NCI-H2227 (cell line): ENCODE measurements around the gene RSPO4.
"Not testable (repeated sequence)": the region's sequence is repeated elsewhere in the genome, so short reads cannot be mapped to it uniquely, and the experiment has no call there.

Experiments
- DNase-seq: peaks from one replicate; lab custom pipeline; 2025; ENCODE audit not compliant: unreplicated experiment; lab: John Stamatoyannopoulos, UW

Gene RSPO4

GRCh38 chr20:1005452-1006027, 3.4 kb upstream of the RSPO4 start:
- peak; percentile 64 for DNase-seq

- DNase-seq: no peak
These were observed 2.0 kb upstream of the RSPO4 start for GRCh38 chr20:1003920-1004697.

- DNase-seq: no peak
These were observed 811 bp upstream of the RSPO4 start for GRCh38 chr20:1002682-1003561.

- no peak for DNase-seq
These were observed 995 bp downstream of the RSPO4 start for GRCh38 chr20:1001116-1001515.

- no peak for DNase-seq
These were observed 3.8 kb downstream of the RSPO4 start for GRCh38 chr20:998231-998830.

- DNase-seq: no peak
These were observed 4.6 kb downstream of the RSPO4 start for GRCh38 chr20:997486-997885.

DNA sequence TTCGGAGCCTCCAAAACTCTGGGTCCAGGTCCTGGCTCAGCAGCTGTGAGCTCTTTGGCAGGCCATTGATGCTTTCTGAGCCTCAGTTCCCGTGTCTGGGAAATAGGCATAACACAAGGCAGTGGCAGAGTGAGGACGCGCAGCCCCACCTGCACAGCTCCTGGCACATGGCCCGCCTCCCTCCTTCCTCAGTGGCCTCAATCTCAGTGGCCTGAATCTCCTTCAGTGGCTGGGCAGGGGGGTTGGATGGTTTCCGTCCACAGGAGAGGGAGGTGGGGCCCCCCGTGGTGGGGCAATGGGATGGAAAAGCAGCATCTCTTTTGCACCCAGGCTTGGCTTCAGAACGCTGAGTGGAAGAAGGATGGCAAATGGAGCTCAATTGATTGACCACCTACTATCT, 5.1 kb downstream of the RSPO4 start:
- no peak for DNase-seq

DNA sequence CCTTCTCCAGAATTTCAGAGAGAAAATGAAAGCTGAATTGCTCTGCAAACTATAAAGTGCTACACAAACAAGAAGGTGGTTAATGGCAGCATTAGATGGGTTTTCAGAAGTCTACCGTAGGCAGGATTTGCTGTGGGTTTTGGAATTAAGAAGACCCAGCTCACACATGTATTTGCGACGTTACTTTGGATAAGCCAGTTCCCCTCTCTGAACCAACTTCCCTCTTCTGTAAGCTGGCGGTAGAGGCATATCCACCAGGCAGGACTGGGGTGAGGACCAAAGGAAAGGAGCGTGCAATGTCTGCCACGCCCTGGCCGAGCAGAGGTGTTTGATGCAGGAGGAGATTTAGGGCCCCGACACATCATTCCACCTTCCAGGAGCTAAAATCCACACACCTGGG, 6.9 kb downstream of the RSPO4 start:
- DNase-seq: no peak

DNA sequence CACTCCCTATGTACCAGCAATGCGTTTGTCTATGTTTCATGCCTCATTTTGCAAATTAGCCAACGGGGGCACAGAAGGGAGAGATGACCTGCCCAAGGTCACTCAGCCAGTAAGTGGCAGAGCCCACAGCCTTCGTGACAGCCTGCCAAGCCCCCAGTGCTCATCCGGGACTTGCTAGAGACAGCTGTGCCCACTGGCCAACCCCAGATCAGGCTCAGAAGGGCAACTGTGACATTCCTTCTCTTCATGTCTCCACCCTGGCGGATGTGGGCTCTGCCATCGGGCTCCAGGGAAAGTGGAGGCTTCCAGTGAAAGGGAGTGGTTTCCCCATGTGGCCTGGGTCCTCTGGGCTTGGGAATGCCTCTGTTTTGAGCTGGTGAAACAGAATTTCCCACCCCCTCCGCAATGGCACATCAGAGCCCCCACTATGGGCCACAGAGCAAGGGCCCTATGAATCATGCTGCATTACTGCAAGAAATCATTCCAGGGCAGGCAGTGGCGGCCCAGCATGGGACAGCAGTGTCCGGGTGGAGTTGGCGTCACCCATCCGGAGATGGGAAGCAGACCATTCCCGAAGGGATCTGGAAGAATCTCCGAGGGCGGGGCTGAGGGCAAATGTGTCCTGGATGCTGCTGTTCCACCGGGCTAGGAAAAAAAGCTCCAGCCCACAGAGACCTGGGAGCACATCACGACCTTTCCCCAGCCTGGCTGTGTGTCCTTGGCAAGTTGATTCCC, 9.1 kb downstream of the RSPO4 start:
- DNase-seq: no peak

GRCh38 chr20:991850-992249, 10.3 kb downstream of the RSPO4 start:
- DNase-seq: no peak

DNA sequence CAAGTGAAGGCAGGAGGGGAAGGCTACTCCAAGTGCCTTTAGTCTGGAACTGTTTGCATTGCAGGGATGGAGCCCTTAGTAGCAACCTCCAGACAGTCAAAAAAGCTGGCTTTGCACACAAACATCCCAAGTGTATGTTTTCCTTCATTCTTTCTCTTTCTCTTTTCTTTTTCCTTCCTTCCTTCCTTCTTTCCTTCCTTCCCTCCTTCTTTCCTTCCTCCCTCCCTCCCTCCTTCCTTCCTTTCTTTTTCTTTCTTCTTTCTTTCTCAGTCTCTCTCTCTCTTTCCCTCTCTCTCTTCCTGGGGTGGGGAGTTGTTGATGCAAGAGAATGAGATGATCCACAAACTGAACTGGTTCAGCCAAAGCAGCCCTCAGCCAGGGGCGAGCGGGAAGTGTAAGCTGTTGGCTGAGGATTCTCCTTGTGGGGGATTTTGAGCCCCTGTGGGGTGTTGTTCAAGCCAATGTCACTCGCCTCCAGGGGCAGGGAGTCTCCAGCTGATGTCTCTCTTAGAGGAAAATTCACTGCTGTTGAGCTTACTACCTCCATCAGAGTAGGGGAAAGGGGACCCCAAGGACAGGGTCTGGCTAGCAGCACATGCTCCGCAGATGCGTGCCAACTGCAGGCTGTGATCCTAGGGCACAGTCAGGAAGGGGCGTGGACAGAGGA, 11.7 kb downstream of the RSPO4 start:
- DNase-seq: no peak

DNA sequence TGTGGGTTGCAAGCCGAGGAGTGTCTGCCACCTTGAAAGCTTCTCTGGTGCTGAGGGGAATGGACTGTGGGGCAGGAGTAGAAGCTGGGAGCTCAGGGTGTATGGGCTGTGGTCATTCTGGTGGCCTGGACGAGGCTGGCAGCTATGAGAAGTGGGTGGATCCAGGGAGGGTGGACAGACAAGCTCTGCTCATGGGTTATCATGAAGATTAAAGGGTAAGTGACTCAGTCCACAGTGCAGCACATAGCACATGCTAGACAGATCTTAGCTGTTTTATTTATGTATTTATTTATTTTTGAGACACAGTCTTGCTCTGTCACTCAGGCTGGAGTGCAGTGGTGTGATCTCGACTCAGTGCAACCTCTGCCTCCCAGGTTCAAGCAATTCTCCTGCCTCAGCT, 13.8 kb downstream of the RSPO4 start:
- DNase-seq: no peak

DNA sequence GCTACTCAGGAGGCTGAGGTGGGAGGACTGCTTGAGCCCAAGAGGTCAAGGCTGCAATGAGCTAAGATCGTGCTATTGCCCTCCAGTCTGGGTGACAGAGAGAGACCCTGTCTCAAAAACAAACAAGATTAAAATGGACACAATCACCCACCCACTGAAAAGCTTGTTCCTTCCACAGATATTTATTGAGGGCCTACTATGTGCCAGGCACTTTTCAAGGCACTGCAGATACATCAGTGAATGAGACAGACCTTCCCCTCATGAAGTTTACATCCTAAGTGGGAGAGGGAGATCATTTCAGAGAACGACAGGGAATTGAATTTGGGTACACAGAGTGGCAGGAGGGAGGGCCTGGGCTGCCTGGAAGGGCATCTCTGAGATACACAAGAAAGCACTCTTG, 14.4 kb downstream of the RSPO4 start:
- no peak for DNase-seq

GRCh38 chr20:986733-987355, 15.3 kb downstream of the RSPO4 start:
- DNase-seq: no peak

GRCh38 chr20:984994-985393, 17.1 kb downstream of the RSPO4 start:
- not testable (repeated sequence) for DNase-seq

DNA sequence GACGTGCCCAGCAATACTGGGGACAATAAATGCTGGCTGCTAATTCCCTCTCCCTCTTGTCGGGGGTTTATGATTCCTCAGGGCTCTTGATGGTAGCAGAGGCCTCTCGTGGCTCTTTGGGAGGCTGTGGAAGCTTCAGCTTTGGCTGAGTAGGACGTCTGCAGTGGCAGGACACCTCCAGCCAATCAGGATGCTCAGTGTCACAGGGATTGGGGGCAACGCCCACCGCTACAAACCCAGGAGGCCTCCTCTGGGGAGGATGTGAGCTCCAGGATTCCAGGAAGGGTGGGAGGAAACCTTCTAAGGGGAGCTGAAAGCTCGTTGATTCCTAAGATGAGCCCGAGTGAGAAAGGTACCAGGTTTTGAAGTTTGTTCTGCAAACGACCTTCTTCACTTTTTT, 19.4 kb downstream of the RSPO4 start:
- DNase-seq: no peak

- no peak for DNase-seq
These were observed 25.1 kb downstream of the RSPO4 start for GRCh38 chr20:977021-977420.

GRCh38 chr20:976033-976432, 26.1 kb downstream of the RSPO4 start:
- no peak for DNase-seq

DNA sequence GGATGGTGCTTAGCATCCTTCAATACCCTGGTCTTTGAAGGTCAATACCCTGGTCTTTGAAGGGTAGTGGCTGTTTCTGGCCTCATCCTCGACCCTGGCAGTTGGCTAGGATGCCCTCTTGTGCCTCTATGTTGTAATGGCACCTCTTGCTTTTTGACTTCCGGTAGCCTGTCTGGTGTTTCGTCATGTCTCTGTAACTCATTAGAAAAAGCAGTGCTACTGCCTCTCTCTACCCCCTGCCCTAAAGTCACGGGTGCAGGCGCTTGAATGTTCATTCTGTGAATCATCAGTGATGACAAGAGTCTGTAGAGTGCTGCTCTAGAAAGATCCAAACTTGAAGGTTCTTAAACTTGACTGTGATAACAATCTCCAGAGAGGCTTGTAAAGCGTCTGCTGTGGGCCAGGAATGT, 28.3 kb downstream of the RSPO4 start:
- peak; percentile 17 for DNase-seq

DNA sequence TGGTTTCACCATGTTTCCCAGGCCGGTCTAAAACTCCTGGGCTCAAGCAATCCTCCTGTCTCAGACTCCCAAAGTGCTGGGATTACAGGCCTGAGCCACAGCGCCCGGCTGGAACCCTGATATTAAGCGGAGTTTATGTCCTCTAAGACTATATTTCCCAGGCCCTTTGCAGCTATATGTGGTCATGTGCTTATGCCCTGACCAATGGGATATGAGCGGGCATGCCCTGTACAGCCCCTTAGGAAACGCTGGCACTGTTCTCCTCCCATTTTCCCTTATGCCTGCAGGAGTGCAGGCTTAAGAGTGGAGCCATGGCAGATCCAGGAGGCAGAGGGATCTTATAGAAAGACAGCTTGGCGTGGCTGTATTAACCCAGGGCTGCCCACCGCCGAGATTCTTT, 29.9 kb downstream of the RSPO4 start:
- DNase-seq: no peak
